Activated B cell treated with CpG ODN at 0.5 μM for 24 hours (primary cell): ENCODE measurements around the gene MCRS1. TPM values are rescaled to one million over a fixed set of nuclear protein-coding genes. Genes with fewer than 3 reads are reported as not detected.
A peak's percentile ranks its signal among the peaks of the same experiment; 100 is the strongest.

ENCODE experiments used
- ATAC-seq: fragments of 200-7000 bp; cut with Tn5 transposase; one replicate; pipeline ENCODE4 v1.10.0; 2021; ENCODE audit warnings: low read depth, mild to moderate bottlenecking, moderate library complexity
- CTCF ChIA-PET: fragments of 350-600 bp; sonication (Branson Sonifier 250); formaldehyde crosslinking; loops from one replicate; lab custom pipeline; 2021; ENCODE audit warnings: antibody characterized with exemption; lab: Charles Lee
- POLR2A ChIA-PET: fragments of 350-600 bp; sonication (Branson Sonifier 250); formaldehyde crosslinking; loops from one replicate; lab custom pipeline; 2021; ENCODE audit warnings: antibody characterized with exemption; lab: Charles Lee
- DNase-seq: peaks from one replicate; pipeline ENCODE4 v3.0.0; 2022
- H3K27ac Mint-ChIP-seq: one replicate; pipeline ENCODE4 v1.8.0; 2020; ENCODE audit warnings: mixed read lengths
- H3K27me3 Mint-ChIP-seq: one replicate; pipeline ENCODE4 v1.8.0; 2021; ENCODE audit warnings: mixed read lengths
- H3K36me3 Mint-ChIP-seq: one replicate; pipeline ENCODE4 v1.8.0; 2021; ENCODE audit warnings: low read depth, mixed read lengths
- H3K4me1 Mint-ChIP-seq: one replicate; pipeline ENCODE4 v1.8.0; 2021; ENCODE audit warnings: mixed read lengths
- H3K4me3 Mint-ChIP-seq: one replicate; pipeline ENCODE4 v1.8.0; 2020; ENCODE audit warnings: mild to moderate bottlenecking, mixed read lengths
- H3K9me3 Mint-ChIP-seq: one replicate; pipeline ENCODE4 v1.8.0; 2020; ENCODE audit warnings: mixed read lengths
- CTCF ChIP-seq: fragments of 200-600 bp; IDR thresholded peaks from one replicate; pipeline ENCODE4 v1.8.0; 2022; ENCODE audit warnings: antibody characterized with exemption, mild to moderate bottlenecking
- intact Hi-C: fragments of 100-400 bp; cut with micrococcal nuclease; formaldehyde crosslinking; loops from one replicate; pipeline ENCODE4 v1.15.1; 2024
- total RNA-seq: library from RNA; stranded (reverse); gene quantifications from 2 replicates; pipeline ENCODE4 v1.2.3, GENCODE V29; 2022

Gene MCRS1
- total RNA-seq, 1 donor from 2014 or later = 82.2 TPM

GRCh38 chr12:49568442-49569162 is 660 bp upstream of the MCRS1 start:
- DNase-seq = no peak
- H3K9me3 Mint-ChIP-seq = no peaks in the 10 kb centered on the region
- ATAC-seq = peak; percentile 28
- peak overlapping the region; percentile 100 for H3K27ac Mint-ChIP-seq
- intact Hi-C loops = loop anchor here (1.0 to 10.0 kb wide), 3 partner anchors 55 to 256 kb away; partner anchors contain the start of genes FMNL3, NCKAP5L and PRPF40B
- peak overlapping the region; percentile 97 for H3K4me3 Mint-ChIP-seq
- peaks cover 30% of the 10 kb centered on the region for H3K4me1 Mint-ChIP-seq
- H3K27me3 Mint-ChIP-seq = no peaks in the 10 kb centered on the region
- CTCF ChIA-PET = no interaction called here
- no peak for TF ChIP-seq CTCF
- POLR2A ChIA-PET = interaction anchor here (0.9 kb wide), 1 partner anchor 202 kb away, joined by 3 read pairs; no protein-coding TSS in a partner anchor
- H3K36me3 Mint-ChIP-seq = peaks cover 33% of the 10 kb centered on the region

GRCh38 chr12:49567302-49567610 is 686 bp downstream of the MCRS1 start:
- no peak for TF ChIP-seq CTCF
- Mint-ChIP-seq H3K4me1 (peaks cover 30% of the 10 kb centered on the region), H3K36me3 (peaks cover 44% of the 10 kb centered on the region), H3K27me3 (no peaks in the 10 kb centered on the region), H3K4me3 (peak overlapping the region; percentile 97), H3K9me3 (no peaks in the 10 kb centered on the region), H3K27ac (peak overlapping the region; percentile 100)
- intact Hi-C loops = loop anchor here (2.0 to 10.0 kb wide), 2 partner anchors 28 to 258 kb away; partner anchors contain the start of genes KCNH3 and NCKAP5L
- DNase-seq (no peak), ATAC-seq (peak; percentile 11)
- ChIA-PET CTCF (no interaction called here), POLR2A (interaction anchor here (0.5 to 1.4 kb wide), 20 partner anchors 9 to 544 kb away, joined by 3 to 11 read pairs (median 4); partner anchors contain the start of genes BCDIN3D, COX14, PRPF40B and SPATS2)

GRCh38 chr12:49566361-49566760 is 1.6 kb downstream of the MCRS1 start:
- POLR2A ChIA-PET = interaction anchor here (0.6 to 1.3 kb wide), 3 partner anchors 38 to 262 kb away, joined by 3 to 4 read pairs (median 3); partner anchors contain the start of genes NCKAP5L and PRPF40B
- H3K4me1 Mint-ChIP-seq = peaks cover 30% of the 10 kb centered on the region

GRCh38 chr12:49565406-49566265 is 2.3 kb downstream of the MCRS1 start:
- no peak for ATAC-seq
- CTCF ChIA-PET = interaction anchor here (1.2 kb wide), 1 partner anchor 12 kb away, joined by 3 read pairs; no protein-coding TSS in a partner anchor
- POLR2A ChIA-PET = interaction anchor here (0.6 to 0.7 kb wide), 2 partner anchors 58 to 263 kb away, joined by 3 read pairs; partner anchors contain the start of genes NCKAP5L and PRPF40B
- no peak overlapping the region for H3K27ac Mint-ChIP-seq
- no peak for DNase-seq
- no peaks in the 10 kb centered on the region for H3K27me3 Mint-ChIP-seq
- intact Hi-C loops = loop anchor here (2.0 to 10.0 kb wide), 2 partner anchors 27 to 259 kb away; partner anchors contain the start of genes KCNH3 and NCKAP5L
- TF ChIP-seq CTCF = no peak
- H3K4me3 Mint-ChIP-seq = peak overlapping the region; percentile 11
- H3K9me3 Mint-ChIP-seq = no peaks in the 10 kb centered on the region
- peaks cover 26% of the 10 kb centered on the region for H3K4me1 Mint-ChIP-seq
- H3K36me3 Mint-ChIP-seq = peaks cover 58% of the 10 kb centered on the region

More at GRCh38 chr12:49566361-49566760, 1.6 kb downstream of the MCRS1 start:
- DNase-seq (no peak), ATAC-seq (no peak)
- intact Hi-C loops = loop anchor here (2.0 to 10.0 kb wide), 2 partner anchors 28 to 258 kb away; partner anchors contain the start of genes KCNH3 and NCKAP5L
- TF ChIP-seq CTCF = no peak
- Mint-ChIP-seq H3K9me3 (no peaks in the 10 kb centered on the region), H3K4me3 (no peak overlapping the region), H3K27me3 (no peaks in the 10 kb centered on the region), H3K27ac (no peak overlapping the region), H3K36me3 (peaks cover 51% of the 10 kb centered on the region)
- CTCF ChIA-PET = no interaction called here
